Inferior parietal cortex (tissue), 1 donor: ENCODE measurements around the gene ATP2B2.

ENCODE experiments used
- DNase-seq: peaks from one replicate; pipeline ENCODE4 v3.0.0-alpha.2; 2016; ENCODE audit errors: extremely low spot score

ATP2B2 gene

DNA sequence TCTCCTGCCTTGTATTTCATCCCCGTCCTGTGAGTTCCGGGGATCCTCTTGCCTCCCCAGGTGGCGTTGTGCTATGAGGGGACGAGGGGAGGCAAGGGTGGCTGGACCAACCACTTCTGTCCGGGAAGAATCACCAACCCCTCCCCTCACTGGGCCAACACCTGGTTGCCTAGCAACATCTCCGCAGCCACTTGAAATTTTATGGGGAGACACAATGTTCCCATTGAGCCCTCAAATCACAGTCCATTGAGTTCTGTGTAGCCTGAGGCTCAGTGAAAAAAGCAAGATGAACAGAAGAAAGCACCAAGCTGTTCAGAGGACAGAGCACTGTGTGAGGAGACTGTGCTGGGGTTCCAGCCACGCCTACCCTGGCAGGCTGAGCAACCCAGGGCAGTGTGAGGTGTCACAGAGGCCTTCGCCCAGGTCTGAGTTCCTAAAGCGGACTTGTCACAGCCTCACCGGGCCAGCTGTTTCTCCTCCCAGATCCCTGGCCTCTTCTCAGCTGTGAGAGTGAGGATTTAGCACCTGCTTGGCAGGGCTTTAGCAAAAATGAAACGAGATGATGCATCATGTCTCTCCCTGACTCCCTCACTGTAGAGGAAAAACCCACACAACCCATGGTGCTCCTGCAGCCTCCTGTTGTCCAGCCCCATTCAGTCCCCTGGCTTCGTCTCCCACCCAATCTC lies 76.8 kb downstream of the ATP2B2 start:
- no peak for DNase-seq

DNA sequence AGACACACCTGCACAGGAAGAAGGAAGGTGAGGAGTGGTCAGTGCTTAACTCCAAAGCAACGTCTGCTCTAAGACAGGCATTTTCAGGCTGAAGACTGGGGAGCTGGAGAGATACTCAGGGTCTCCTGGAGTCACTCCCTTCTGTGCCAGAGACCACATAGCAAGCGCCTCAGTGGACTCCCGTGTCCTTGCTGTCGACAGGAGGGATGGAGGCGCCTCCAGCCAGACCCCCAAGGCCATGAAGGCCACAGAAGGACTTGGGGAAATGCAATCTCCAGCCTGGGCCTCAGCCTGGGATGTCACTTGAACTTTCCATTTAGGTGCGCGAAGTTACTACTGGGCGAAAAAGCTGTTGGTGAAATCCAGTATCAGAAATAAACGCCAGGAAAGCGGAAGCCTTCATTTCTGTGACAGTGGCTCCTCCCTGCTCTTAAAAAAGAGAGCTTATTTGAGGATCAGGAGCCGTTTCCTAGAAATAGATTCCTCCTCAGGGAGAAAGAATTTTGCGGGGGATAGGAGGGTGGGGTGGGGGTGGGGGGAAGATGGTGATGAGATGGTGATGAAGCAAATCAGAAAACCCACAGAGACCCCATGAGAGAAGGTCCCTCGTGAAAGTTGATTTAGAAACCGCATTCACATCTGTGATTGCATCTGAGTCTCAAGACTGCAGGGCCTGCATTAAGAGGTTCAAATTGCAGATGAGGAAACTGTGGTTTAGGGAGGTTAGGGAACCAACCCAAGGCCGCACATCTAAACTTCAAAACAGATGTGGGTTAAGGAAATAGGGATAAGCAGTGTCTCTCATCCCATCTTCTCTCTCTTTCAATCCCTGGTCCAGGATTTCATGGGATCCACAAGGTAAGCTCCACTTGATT lies 78.8 kb downstream of the ATP2B2 start:
- no peak for DNase-seq

- no peak for DNase-seq
These were observed 82.1 kb downstream of the ATP2B2 start for GRCh38 chr3:10423171-10423882.

DNA sequence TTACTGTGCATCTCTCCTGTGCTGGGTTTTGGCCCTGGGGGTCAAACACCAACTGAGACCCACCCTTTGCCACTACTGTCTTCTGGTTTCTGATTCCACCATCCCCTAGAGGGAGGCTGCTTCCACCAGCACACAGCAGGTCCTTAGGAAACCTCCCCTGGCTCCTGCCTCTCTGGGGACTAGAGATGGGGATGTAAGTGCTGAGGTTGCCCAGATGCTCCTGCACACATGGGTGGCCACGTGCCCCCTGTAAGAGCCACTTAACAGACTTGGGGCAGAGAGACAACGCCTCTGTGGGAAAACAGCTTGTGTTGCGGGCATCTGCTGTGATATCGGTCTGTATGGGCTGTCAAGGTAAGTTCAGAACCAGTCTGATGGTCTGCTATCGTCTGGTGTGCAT lies 83.4 kb downstream of the ATP2B2 start:
- DNase-seq, result no peak

DNA sequence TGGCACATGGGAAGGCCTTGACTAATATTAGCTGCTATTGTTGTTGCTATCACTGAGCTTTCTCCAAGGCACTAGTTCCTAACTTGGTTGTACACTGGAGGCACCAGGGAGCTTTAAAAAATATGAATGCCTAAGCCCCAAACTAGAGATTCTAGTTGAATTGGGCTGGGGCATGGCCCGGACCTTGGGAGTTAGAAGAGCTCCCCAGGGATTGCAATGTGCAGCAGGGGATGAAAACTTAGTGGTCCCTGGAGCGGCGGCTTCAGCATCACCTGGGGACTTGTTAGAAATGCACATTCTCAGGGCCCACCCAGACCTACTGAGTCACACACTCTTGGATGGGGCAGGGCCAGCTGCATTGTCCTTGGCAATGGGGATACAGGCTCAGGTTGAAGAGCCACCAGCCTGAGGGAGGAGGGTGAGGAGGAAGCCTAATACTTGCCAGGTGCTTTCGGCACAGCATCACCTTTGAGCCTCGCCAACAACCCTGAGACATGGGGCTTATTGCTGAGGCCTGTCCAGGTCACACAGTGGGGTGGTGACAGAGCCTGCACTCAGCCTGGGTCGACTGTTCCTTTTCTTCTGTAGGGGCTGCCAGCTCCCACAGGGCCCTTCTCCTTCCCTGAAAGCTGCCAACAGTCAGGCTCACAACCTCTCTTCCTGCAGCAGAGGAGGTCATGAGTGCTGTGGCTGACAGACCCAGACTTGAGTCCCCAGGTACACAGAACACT lies 84.5 kb downstream of the ATP2B2 start:
- no peak for DNase-seq

- no peak for DNase-seq
These were observed 85.7 kb downstream of the ATP2B2 start for GRCh38 chr3:10419637-10420232.

DNA sequence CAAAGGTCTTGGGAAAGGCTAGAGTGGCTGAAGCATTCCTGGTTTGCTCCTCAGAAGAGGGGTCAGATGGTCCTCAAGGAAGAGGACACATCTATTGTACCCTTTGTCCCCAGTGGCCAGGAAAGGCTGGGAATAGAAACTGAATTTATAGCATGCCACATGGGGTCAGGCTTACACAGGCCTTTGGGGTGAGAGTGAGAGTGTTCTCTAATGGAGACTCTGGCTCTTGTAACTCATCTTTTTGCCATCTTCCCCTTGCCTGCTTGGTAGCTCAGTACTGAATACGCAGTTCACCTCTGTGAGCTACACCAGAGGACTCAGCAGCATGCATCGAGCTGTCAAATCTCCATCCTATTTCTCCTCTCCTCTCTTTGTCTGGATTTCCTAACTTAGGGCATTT lies 87.5 kb downstream of the ATP2B2 start:
- DNase-seq, result no peak

DNA sequence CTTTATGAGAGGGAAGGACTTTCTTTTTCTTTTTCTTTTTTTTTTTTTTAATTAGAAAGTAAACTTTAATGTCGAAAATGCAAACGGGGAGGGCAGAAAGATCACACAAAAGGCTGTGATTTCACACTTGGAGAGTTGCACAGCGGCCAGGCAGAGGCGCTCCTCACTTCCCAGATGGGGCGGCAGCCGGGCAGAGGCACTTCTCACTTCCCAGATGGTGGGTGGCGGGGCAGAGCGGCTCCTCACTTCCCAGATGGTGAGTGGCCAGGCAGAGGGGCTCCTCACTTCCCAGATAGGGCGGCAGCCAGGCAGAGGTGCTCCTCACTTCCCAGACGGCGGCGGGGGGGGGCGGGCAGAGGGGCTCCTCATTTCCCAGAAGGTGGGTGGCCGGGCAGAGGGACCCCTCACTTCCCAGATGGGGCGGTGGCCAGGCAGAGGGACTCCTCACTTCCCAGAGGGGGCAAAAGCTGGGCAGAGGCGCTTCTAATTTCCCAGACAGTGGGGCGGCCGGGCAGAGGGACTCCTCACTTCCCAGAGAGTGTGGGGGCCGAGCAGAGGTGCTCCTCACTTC lies 88.6 kb downstream of the ATP2B2 start:
- DNase-seq, result no peak

- no peak for DNase-seq
These were observed 92.3 kb downstream of the ATP2B2 start for GRCh38 chr3:10413041-10413440.

GRCh38 chr3:10411598-10412332 lies 93.6 kb downstream of the ATP2B2 start:
- DNase-seq, result no peak

GRCh38 chr3:10410383-10411002 lies 94.9 kb downstream of the ATP2B2 start:
- no peak for DNase-seq

- DNase-seq, result no peak
These were observed 96.7 kb downstream of the ATP2B2 start for GRCh38 chr3:10408680-10409079.

- no peak for DNase-seq
These were observed 98.0 kb downstream of the ATP2B2 start for GRCh38 chr3:10407361-10407760.

GRCh38 chr3:10406414-10406813 lies 99.0 kb downstream of the ATP2B2 start:
- no peak for DNase-seq

- DNase-seq, result no peak
These were observed 99.6 kb downstream of the ATP2B2 start for GRCh38 chr3:10405816-10406215.

- DNase-seq, result no peak
These were observed 100.5 kb downstream of the ATP2B2 start for GRCh38 chr3:10404876-10405275.

DNA sequence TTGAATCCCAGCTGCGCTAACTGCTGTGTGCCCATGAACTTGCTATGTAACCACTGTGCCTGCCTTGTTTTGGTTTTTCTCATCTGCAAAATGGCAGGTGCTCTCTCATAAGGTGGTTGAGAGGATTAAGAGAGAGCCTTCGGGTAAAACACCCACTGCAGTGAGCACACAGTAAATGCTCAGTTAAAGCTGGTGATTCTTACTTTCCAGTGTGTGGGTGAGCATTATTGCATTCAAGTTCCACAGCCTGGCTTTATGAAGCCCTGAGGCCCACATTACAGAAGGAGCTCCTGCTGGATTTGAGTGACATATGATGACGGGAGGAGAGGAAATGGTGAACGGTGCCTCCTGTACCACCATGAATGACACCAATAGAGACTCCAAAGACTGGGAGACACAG lies 101.0 kb downstream of the ATP2B2 start:
- DNase-seq, result no peak

DNA sequence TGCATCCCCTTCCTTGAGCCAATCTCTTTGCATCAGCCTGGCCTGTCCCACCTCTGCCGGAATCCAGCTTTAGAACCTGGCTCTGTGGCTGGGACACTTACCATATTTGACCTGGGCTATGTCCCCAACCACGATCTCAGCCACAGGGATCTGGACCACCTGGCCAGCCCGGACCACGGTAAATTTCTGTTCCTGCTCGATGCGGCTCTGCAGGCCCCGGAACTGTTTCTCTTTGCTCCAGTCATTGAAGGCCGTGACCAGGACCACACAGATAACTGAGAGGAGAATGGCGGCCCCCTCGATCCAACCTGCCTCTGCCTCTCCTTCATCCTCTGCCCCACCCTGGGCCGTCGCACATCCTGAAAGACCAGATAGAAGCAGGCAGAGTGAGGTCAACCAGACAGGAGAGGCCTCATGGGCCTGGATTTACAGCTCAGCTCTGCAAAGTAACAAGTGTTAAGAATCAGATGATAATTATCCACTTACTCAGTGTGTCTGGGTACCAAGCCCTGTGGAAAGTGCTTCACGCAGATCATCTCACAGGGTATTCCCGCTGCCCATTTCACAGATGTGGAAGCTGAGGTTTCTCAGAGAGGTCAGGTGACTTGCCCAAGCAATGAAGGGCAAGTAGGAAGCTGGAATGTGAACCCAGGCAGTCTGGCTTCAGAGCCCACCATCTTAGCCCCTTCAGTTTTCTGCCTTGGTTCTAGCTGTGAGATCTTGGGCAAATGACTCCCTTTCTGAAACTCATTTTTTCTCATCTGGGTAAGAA lies 103.2 kb downstream of the ATP2B2 start:
- DNase-seq, result no peak
